Cardiac fibroblast (primary cell): ENCODE results near the gene IFI35.
"Not testable (repeated sequence)": the region's sequence is repeated elsewhere in the genome, so short reads cannot be mapped to it uniquely, and the experiment has no call there.

Experiments used
- DNase-seq, 2 donors: peaks; one replicate each; pipeline versions ENCODE4 v3.0.0 to v3.0.0-alpha.2; 2010; ENCODE audit warnings: low read depth in 2 of 2
- H3K4me3 ChIP-seq, 2 donors: replicated peaks in 1 of 2; 1 replicate in 1 of 2; 2 replicates in 1 of 2; pipeline ENCODE4 v1.5.1; 2011; ENCODE audit warnings: low read depth in 2 of 2, low read length in 2 of 2, mild to moderate bottlenecking in 2 of 2, moderate library complexity in 1 of 2
- CTCF ChIP-seq: IDR thresholded peaks from one replicate; pipeline ENCODE4 v1.5.1; 2011; ENCODE audit warnings: low read depth, mild to moderate bottlenecking, low read length, inconsistent platforms

The IFI35 gene

GRCh38 chr17:42989141-42989540, 17.4 kb upstream of the IFI35 start:
- no peak overlapping the region for H3K4me3 ChIP-seq
- DNase-seq = peak in 1 of 2 donors; percentile 36
- no peak for TF ChIP-seq CTCF

GRCh38 chr17:42989726-42990652, 16.6 kb upstream of the IFI35 start:
- TF ChIP-seq CTCF = no peak
- no peak overlapping the region for H3K4me3 ChIP-seq
- peak in 1 of 2 donors; percentile 76 for DNase-seq

- TF ChIP-seq CTCF = no peak
- no peak for DNase-seq
- H3K4me3 ChIP-seq = no peak overlapping the region
Observed at GRCh38 chr17:42991471-42991870, 15.1 kb upstream of the IFI35 start.

- no peak overlapping the region for H3K4me3 ChIP-seq
- TF ChIP-seq CTCF = no peak
- DNase-seq = no peak
Observed at GRCh38 chr17:42992872-42993271, 13.7 kb upstream of the IFI35 start.

- not testable (repeated sequence) for DNase-seq, H3K4me3 ChIP-seq
Observed at GRCh38 chr17:42993913-42994312, 12.7 kb upstream of the IFI35 start.

GRCh38 chr17:42997390-42997983, 9.1 kb upstream of the IFI35 start:
- H3K4me3 ChIP-seq = peak overlapping the region in 1 of 2 donors; percentile 34
- DNase-seq = no peak

More at GRCh38 chr17:42997390-42997983, 9.1 kb upstream of the IFI35 start:
- no peak for TF ChIP-seq CTCF
